GM23248 (cell line): ENCODE measurements around the gene ROM1.

Source experiments
- EZH2 ChIP-seq: fragments of 200-600 bp; sonication (generic); IDR thresholded peaks from 2 replicates; pipeline ENCODE4 v1.6.1; 2018; ENCODE audit warnings: antibody characterized with exemption, mild to moderate bottlenecking; ENCODE audit not compliant: insufficient read depth, poor library complexity, severe bottlenecking
- EZH2phosphoT487 ChIP-seq: fragments of 200-600 bp; sonication (generic); IDR thresholded peaks from 2 replicates; pipeline ENCODE4 v1.6.1; 2018; ENCODE audit warnings: antibody characterized with exemption, moderate library complexity, mild to moderate bottlenecking, low read depth; ENCODE audit not compliant: insufficient read depth

DNA sequence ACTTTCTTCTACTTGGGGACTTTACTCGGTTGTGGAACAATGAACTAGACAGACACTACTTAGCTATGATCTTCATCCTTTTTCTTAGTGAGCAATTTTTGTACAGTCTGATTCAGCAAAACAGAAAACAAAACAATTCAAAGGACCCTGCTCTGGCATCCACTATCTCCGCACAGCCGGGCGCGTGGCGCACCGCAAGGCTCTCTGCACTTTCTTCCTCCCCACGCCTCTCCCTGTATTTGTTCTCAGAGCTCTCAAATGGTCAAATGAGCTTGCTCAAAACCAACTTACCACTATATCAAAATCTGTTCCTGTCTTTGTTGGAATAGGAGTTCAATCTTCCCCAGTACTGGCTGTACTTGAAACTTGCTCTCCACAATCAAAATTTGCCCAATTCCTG is 46.8 kb upstream of the ROM1 start:
- TF ChIP-seq EZH2 (no peak), EZH2phosphoT487 (no peak)
